IgD-negative memory B cell (primary cell): ENCODE measurements around the gene LMLN. TPM values are rescaled to one million over a fixed set of nuclear protein-coding genes. Genes with fewer than 3 reads are reported as not detected.
"Not testable (repeated sequence)": the region's sequence is repeated elsewhere in the genome, so short reads cannot be mapped to it uniquely, and the experiment has no call there.

Source experiments
- H3K27ac Mint-ChIP-seq, 3 donors: one replicate each; pipeline ENCODE4 v1.8.0; 2020 to 2022; ENCODE audit warnings: mild to moderate bottlenecking in 3 of 3, mixed read lengths in 3 of 3, moderate library complexity in 1 of 3
- H3K27me3 Mint-ChIP-seq: one replicate; pipeline ENCODE4 v1.8.0; 2021; ENCODE audit warnings: mixed read lengths
- H3K36me3 Mint-ChIP-seq: one replicate; pipeline ENCODE4 v1.8.0; 2020; ENCODE audit warnings: mild to moderate bottlenecking, mixed read lengths
- H3K4me1 Mint-ChIP-seq, 3 donors: one replicate each; pipeline ENCODE4 v1.8.0; 2020 to 2022; ENCODE audit warnings: mixed read lengths in 3 of 3, mild to moderate bottlenecking in 1 of 3
- H3K4me3 Mint-ChIP-seq, 4 donors: one replicate each; pipeline ENCODE4 v1.8.0; 2020 to 2022; ENCODE audit warnings: mild to moderate bottlenecking in 4 of 4, mixed read lengths in 4 of 4, moderate library complexity in 3 of 4
- H3K9me3 Mint-ChIP-seq, 3 donors: one replicate each; pipeline ENCODE4 v1.8.0; 2020 to 2021; ENCODE audit warnings: mixed read lengths in 3 of 3, mild to moderate bottlenecking in 1 of 3
- polyA plus RNA-seq: library from polyadenylated mRNA; unstranded; fragments of 300-500 nt; fragmentation: Illumina TruSeq; gene quantifications from one replicate; pipeline ENCODE4 v1.2.3, GENCODE V29; 2021

Gene LMLN
- 1.3 TPM for polyA plus RNA-seq

- H3K27me3 Mint-ChIP-seq = no peaks in the 10 kb centered on the region
- no peaks in the 10 kb centered on the region for H3K36me3 Mint-ChIP-seq
These were observed at the start of gene LMLN for GRCh38 chr3:197959891-197960693. TSS of gene LMLN (plus strand) at chr3:197960217. CDS start at chr3:197960246, 29 bp downstream.

GRCh38 chr3:197912741-197913476 is 47.1 kb upstream of the LMLN start:
- peak overlapping the region in 3 of 4 donors; percentile 22 to 68 (median 25) for H3K4me3 Mint-ChIP-seq

More at GRCh38 chr3:197959891-197960693, at the start of gene LMLN:
- Mint-ChIP-seq H3K4me1 (peaks cover 22 to 31% (median 23%) of the 10 kb centered on the region in 3 donors), H3K9me3 (no peaks in the 10 kb centered on the region), H3K27ac (peak within 1 kb of the TSS; percentile 80 to 96 (median 95)), H3K4me3 (peak within 1 kb of the TSS; percentile 70 to 96 (median 91))

GRCh38 chr3:197913641-197914380 is 46.2 kb upstream of the LMLN start:
- Mint-ChIP-seq H3K9me3 (no peaks in the 10 kb centered on the region), H3K27ac (peak overlapping the region in 1 of 3 donors; percentile 14), H3K27me3 (no peaks in the 10 kb centered on the region), H3K4me3 (no peak overlapping the region), H3K36me3 (no peaks in the 10 kb centered on the region), H3K4me1 (peaks cover 0 to 3% (median 0%) of the 10 kb centered on the region in 3 donors)

More at GRCh38 chr3:197912741-197913476, 47.1 kb upstream of the LMLN start:
- Mint-ChIP-seq H3K4me1 (peaks cover 0 to 3% (median 0%) of the 10 kb centered on the region in 3 donors), H3K27ac (peak overlapping the region in 1 of 3 donors; percentile 14), H3K36me3 (peaks cover 2% of the 10 kb centered on the region), H3K27me3 (no peaks in the 10 kb centered on the region), H3K9me3 (no peaks in the 10 kb centered on the region)

GRCh38 chr3:197921429-197922275 is 38.4 kb upstream of the LMLN start:
- not testable (repeated sequence) for H3K9me3 Mint-ChIP-seq, H3K27me3 Mint-ChIP-seq, H3K4me3 Mint-ChIP-seq, H3K36me3 Mint-ChIP-seq, H3K4me1 Mint-ChIP-seq, H3K27ac Mint-ChIP-seq

GRCh38 chr3:197926418-197926817 is 33.6 kb upstream of the LMLN start:
- Mint-ChIP-seq H3K36me3 (peaks cover 7% of the 10 kb centered on the region), H3K4me3 (no peak overlapping the region), H3K27me3 (no peaks in the 10 kb centered on the region), H3K4me1 (no peaks in the 10 kb centered on the region), H3K9me3 (peaks cover 0 to 5% (median 3%) of the 10 kb centered on the region in 3 donors), H3K27ac (no peak overlapping the region)

GRCh38 chr3:197927578-197927977 is 32.4 kb upstream of the LMLN start:
- not testable (repeated sequence) for H3K4me3 Mint-ChIP-seq, H3K9me3 Mint-ChIP-seq, H3K4me1 Mint-ChIP-seq, H3K27me3 Mint-ChIP-seq, H3K27ac Mint-ChIP-seq
- peaks cover 10% of the 10 kb centered on the region for H3K36me3 Mint-ChIP-seq

GRCh38 chr3:197936819-197937384 is 23.1 kb upstream of the LMLN start:
- Mint-ChIP-seq H3K27ac (no peak overlapping the region), H3K9me3 (no peaks in the 10 kb centered on the region), H3K4me1 (no peaks in the 10 kb centered on the region), H3K36me3 (peaks cover 8% of the 10 kb centered on the region), H3K4me3 (no peak overlapping the region), H3K27me3 (no peaks in the 10 kb centered on the region)

- H3K4me1 Mint-ChIP-seq = peaks cover 0 to 4% (median 0%) of the 10 kb centered on the region in 3 donors
- no peaks in the 10 kb centered on the region for H3K9me3 Mint-ChIP-seq
- no peaks in the 10 kb centered on the region for H3K27me3 Mint-ChIP-seq
- H3K36me3 Mint-ChIP-seq = peaks cover 7% of the 10 kb centered on the region
- H3K27ac Mint-ChIP-seq = no peak overlapping the region
- no peak overlapping the region for H3K4me3 Mint-ChIP-seq
These were observed 19.2 kb upstream of the LMLN start for GRCh38 chr3:197940745-197941384.

- H3K27ac Mint-ChIP-seq = no peak overlapping the region
- H3K4me3 Mint-ChIP-seq = no peak overlapping the region
- peaks cover 0 to 4% (median 0%) of the 10 kb centered on the region in 3 donors for H3K4me1 Mint-ChIP-seq
- H3K27me3 Mint-ChIP-seq = no peaks in the 10 kb centered on the region
- H3K36me3 Mint-ChIP-seq = peaks cover 5% of the 10 kb centered on the region
- H3K9me3 Mint-ChIP-seq = no peaks in the 10 kb centered on the region
These were observed 17.0 kb upstream of the LMLN start for GRCh38 chr3:197942956-197943556.

- H3K9me3 Mint-ChIP-seq = no peaks in the 10 kb centered on the region
- H3K27me3 Mint-ChIP-seq = no peaks in the 10 kb centered on the region
- peak overlapping the region; percentile 96 to 99 (median 97) for H3K4me3 Mint-ChIP-seq
- H3K36me3 Mint-ChIP-seq = peaks cover 6% of the 10 kb centered on the region
- H3K27ac Mint-ChIP-seq = peak overlapping the region; percentile 99 to 100 (median 100)
- peaks cover 19 to 27% (median 26%) of the 10 kb centered on the region in 3 donors for H3K4me1 Mint-ChIP-seq
These were observed 10.7 kb upstream of the LMLN start for GRCh38 chr3:197949191-197949777.

- Mint-ChIP-seq H3K9me3 (no peaks in the 10 kb centered on the region), H3K4me3 (peak within 1 kb of the TSS; percentile 96 to 99 (median 97)), H3K4me1 (peaks cover 19 to 27% (median 26%) of the 10 kb centered on the region in 3 donors), H3K36me3 (peaks cover 6% of the 10 kb centered on the region), H3K27me3 (no peaks in the 10 kb centered on the region), H3K27ac (peak within 1 kb of the TSS; percentile 99 to 100 (median 100))
These were observed 10.0 kb upstream of the LMLN start, which contains the start of gene RPL35A for GRCh38 chr3:197949778-197950676. TSS of gene RPL35A (plus strand) at chr3:197950190. CDS start at chr3:197950968, 778 bp downstream.

- peak overlapping the region; percentile 96 to 99 (median 97) for H3K4me3 Mint-ChIP-seq
- no peaks in the 10 kb centered on the region for H3K27me3 Mint-ChIP-seq
- peaks cover 17 to 27% (median 26%) of the 10 kb centered on the region in 3 donors for H3K4me1 Mint-ChIP-seq
- no peaks in the 10 kb centered on the region for H3K9me3 Mint-ChIP-seq
- peak overlapping the region; percentile 99 to 100 (median 100) for H3K27ac Mint-ChIP-seq
- H3K36me3 Mint-ChIP-seq = peaks cover 6% of the 10 kb centered on the region
These were observed 9.3 kb upstream of the LMLN start for GRCh38 chr3:197950677-197951061.
